OCI-LY3 (cell line): ENCODE data around the gene INKA1.

ENCODE experiments used
- EZH2phosphoT487 ChIP-seq: fragments of 200-600 bp; shearing (Covaris generic); IDR thresholded peaks from 2 replicates; pipeline ENCODE4 v1.6.1; 2018; ENCODE audit warnings: antibody characterized with exemption, mixed run types, low read depth
- TF ChIP-seq, protein P1 (sequence below): fragments of 200-600, 300-600 bp; sonication (generic); IDR thresholded peaks from 2 replicates; pipeline ENCODE4 v1.5.1; 2014; ENCODE audit warnings: antibody characterized with exemption, low read length, low read depth

DNA sequence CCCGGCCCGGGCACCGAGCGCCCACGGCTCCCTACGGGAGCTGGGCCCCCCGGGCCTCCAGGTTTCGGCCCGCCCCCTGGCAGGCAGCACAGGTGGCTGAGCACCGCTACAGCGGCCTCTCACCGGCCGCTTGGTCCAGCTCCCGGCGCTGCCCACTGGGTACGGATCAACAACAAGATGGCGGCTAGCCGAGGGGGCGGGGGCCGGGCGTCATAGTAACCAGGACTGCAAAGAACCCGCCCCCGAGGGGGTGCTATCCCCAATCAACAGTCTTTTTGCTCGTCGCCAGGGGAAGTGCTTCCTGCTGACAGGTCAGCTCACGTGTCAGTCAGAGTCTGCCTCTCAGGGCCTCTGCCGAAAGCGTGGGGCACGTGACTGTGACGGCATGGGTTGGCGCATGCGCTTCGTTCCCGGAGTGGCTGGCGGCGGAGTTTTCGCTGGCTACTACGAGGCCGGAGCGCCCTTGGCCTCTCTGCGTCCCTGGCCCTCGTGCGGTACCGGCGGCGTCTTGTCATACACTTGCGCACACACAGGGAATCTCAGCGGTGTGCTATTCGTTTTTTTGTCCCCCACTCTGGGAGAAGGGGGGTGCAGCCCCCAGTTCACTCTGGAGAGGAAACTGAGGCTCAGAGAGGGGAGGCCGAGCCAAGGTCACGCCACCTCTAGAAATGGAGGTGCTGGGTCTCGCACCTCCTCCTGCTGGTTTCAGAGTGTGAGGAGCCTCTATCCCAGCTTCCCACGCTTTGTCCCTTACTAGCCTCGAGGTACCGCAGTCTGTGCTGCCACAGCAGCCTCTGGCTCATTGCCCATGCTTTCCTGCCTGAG lies 16.5 kb upstream of the INKA1 start, which contains the start of gene IP6K1:
- TF ChIP-seq, protein P1, sequence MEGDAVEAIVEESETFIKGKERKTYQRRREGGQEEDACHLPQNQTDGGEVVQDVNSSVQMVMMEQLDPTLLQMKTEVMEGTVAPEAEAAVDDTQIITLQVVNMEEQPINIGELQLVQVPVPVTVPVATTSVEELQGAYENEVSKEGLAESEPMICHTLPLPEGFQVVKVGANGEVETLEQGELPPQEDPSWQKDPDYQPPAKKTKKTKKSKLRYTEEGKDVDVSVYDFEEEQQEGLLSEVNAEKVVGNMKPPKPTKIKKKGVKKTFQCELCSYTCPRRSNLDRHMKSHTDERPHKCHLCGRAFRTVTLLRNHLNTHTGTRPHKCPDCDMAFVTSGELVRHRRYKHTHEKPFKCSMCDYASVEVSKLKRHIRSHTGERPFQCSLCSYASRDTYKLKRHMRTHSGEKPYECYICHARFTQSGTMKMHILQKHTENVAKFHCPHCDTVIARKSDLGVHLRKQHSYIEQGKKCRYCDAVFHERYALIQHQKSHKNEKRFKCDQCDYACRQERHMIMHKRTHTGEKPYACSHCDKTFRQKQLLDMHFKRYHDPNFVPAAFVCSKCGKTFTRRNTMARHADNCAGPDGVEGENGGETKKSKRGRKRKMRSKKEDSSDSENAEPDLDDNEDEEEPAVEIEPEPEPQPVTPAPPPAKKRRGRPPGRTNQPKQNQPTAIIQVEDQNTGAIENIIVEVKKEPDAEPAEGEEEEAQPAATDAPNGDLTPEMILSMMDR: no peak
- no peak for TF ChIP-seq EZH2phosphoT487
